ENCODE results near the gene TMEM240. TPM values are rescaled to one million over a fixed set of nuclear protein-coding genes. Genes with fewer than 3 reads are reported as not detected.

Gene TMEM240
- total RNA-seq, 2 donors from 2014 or later = 0.77 to 0.91 TPM

GRCh38 chr1:1574721-1575537 lies 34.5 kb upstream of the TMEM240 start, which contains the start of gene SSU72:
SSU72 (minus strand) TSS chr1:1574863; CDS start chr1:1574557, 306 bp downstream.
- no peaks in the 10 kb centered on the region for H3K9me3 ChIP-seq

GRCh38 chr1:1573843-1574720 lies 33.7 kb upstream of the TMEM240 start:
- H3K9me3 ChIP-seq = no peaks in the 10 kb centered on the region
- TF ChIP-seq, protein P1, sequence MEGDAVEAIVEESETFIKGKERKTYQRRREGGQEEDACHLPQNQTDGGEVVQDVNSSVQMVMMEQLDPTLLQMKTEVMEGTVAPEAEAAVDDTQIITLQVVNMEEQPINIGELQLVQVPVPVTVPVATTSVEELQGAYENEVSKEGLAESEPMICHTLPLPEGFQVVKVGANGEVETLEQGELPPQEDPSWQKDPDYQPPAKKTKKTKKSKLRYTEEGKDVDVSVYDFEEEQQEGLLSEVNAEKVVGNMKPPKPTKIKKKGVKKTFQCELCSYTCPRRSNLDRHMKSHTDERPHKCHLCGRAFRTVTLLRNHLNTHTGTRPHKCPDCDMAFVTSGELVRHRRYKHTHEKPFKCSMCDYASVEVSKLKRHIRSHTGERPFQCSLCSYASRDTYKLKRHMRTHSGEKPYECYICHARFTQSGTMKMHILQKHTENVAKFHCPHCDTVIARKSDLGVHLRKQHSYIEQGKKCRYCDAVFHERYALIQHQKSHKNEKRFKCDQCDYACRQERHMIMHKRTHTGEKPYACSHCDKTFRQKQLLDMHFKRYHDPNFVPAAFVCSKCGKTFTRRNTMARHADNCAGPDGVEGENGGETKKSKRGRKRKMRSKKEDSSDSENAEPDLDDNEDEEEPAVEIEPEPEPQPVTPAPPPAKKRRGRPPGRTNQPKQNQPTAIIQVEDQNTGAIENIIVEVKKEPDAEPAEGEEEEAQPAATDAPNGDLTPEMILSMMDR (IDR thresholded peaks at IDR 0.05) = peak; percentile 24
- H3K27me3 ChIP-seq = no peaks in the 10 kb centered on the region
- intact Hi-C loops (cut with DNase I) = no loop called here
- H3K9ac ChIP-seq (ENCODE audit: low read depth in 2 of 2, low read length in 2 of 2) = peak overlapping the region; percentile 91 to 98
- H3K4me3 ChIP-seq = peak overlapping the region; percentile 80
- no peaks in the 10 kb centered on the region for H3K36me3 ChIP-seq
- DNase-seq = peak; percentile 63
- H3K27ac ChIP-seq = peak overlapping the region; percentile 95
- H3K4me1 ChIP-seq = peaks cover 8% of the 10 kb centered on the region

More at GRCh38 chr1:1574721-1575537, 34.5 kb upstream of the TMEM240 start, which contains the start of gene SSU72:
- intact Hi-C loops (cut with DNase I) = no loop called here
- Histone ChIP-seq H3K36me3 (no peaks in the 10 kb centered on the region), H3K9ac (ENCODE audit: low read depth in 2 of 2, low read length in 2 of 2) (peak within 1 kb of the TSS; percentile 98), H3K27ac (peak within 1 kb of the TSS; percentile 95), H3K4me3 (peak within 1 kb of the TSS; percentile 80), H3K4me1 (peaks cover 8% of the 10 kb centered on the region), H3K27me3 (no peaks in the 10 kb centered on the region)
- DNase-seq = peak; percentile 92
- TF ChIP-seq, protein P1 (IDR thresholded peaks at IDR 0.05) = no peak

GRCh38 chr1:1569341-1569740 lies 28.9 kb upstream of the TMEM240 start:
- Histone ChIP-seq H3K4me1 (no peaks in the 10 kb centered on the region), H3K9ac (ENCODE audit: low read depth in 2 of 2, low read length in 2 of 2) (no peak overlapping the region), H3K9me3 (no peaks in the 10 kb centered on the region), H3K36me3 (peaks cover 4% of the 10 kb centered on the region), H3K27me3 (no peaks in the 10 kb centered on the region), H3K27ac (no peak overlapping the region), H3K4me3 (no peak overlapping the region)
- intact Hi-C loops (cut with DNase I) = no loop called here
- no peak for DNase-seq
- TF ChIP-seq, protein P1 (IDR thresholded peaks at IDR 0.05) = no peak

DNA sequence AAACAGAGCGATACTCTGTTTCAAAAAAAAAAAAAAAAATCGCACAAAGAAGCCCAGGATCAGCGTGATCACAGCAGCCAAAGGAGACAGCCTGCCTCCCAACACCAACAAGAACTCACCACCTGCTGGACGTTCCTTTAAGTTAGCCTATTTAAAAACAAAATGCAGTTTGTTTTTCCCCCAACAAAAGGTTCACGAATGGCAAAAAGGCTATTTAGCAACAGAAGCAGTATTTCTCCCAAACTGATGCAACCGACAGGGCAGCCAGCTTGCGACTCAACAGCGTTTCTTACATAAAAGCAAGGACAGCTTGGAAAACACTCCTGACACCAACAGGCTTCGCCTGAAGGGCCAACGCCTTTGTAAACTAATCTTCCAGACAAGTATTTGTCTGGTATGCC lies 27.5 kb upstream of the TMEM240 start:
- Histone ChIP-seq H3K9ac (ENCODE audit: low read depth in 2 of 2, low read length in 2 of 2) (no peak overlapping the region), H3K36me3 (peaks cover 11% of the 10 kb centered on the region), H3K27me3 (no peaks in the 10 kb centered on the region), H3K27ac (no peak overlapping the region), H3K4me1 (no peaks in the 10 kb centered on the region), H3K4me3 (no peak overlapping the region), H3K9me3 (no peaks in the 10 kb centered on the region)
- intact Hi-C loops (cut with DNase I) = no loop called here
- DNase-seq = no peak
- TF ChIP-seq, protein P1 (IDR thresholded peaks at IDR 0.05) = no peak

- H3K9ac ChIP-seq (ENCODE audit: low read depth in 2 of 2, low read length in 2 of 2) = no peak overlapping the region
- H3K4me1 ChIP-seq = no peaks in the 10 kb centered on the region
- H3K27ac ChIP-seq = no peak overlapping the region
- H3K4me3 ChIP-seq = no peak overlapping the region
- H3K27me3 ChIP-seq = no peaks in the 10 kb centered on the region
- H3K9me3 ChIP-seq = no peaks in the 10 kb centered on the region
- peaks cover 13% of the 10 kb centered on the region for H3K36me3 ChIP-seq
- TF ChIP-seq, protein P1 (IDR thresholded peaks at IDR 0.05) = no peak
- DNase-seq = no peak
- intact Hi-C loops (cut with DNase I) = no loop called here
Measured at GRCh38 chr1:1567152-1567875, 26.9 kb upstream of the TMEM240 start.
